OCI-LY3 (cell line): ENCODE results near the gene NRP2.

ENCODE experiments used
- H2AFZ ChIP-seq: fragments of 200-600, 300-600 bp; shearing (Covaris generic); 2 replicates; pipeline ENCODE4 v1.6.0; 2014; ENCODE audit warnings: antibody characterized with exemption, low read depth, low read length
- H3K27ac ChIP-seq: fragments of 200-600, 300-600 bp; sonication (generic); 2 replicates; pipeline ENCODE4 v1.5.1; 2014; ENCODE audit warnings: mild to moderate bottlenecking, low read length, moderate library complexity, mixed read lengths
- H3K27me3 ChIP-seq: fragments of 200-600, 300-600 bp; sonication (generic); 2 replicates; pipeline ENCODE4 v1.6.1; 2014; ENCODE audit warnings: low read depth, low read length, mixed read lengths
- H3K36me3 ChIP-seq: fragments of 200-600, 300-600 bp; sonication (generic); replicated peaks from 2 replicates; pipeline ENCODE3; 2014; ENCODE audit warnings: low read depth, low read length, mixed read lengths
- H3K4me1 ChIP-seq: fragments of 300-600, 200-600 bp; sonication (generic); 2 replicates; pipeline ENCODE4 v1.6.1; 2014; ENCODE audit warnings: low read length, mixed read lengths
- H3K4me2 ChIP-seq: fragments of 200-600, 300-600 bp; sonication (generic); 2 replicates; pipeline ENCODE4 v1.6.1; 2014; ENCODE audit warnings: low read length, mixed read lengths
- H3K4me3 ChIP-seq: fragments of 300-600, 200-600 bp; sonication (generic); 2 replicates; pipeline ENCODE4 v1.5.1; 2014; ENCODE audit warnings: antibody characterized with exemption, mild to moderate bottlenecking, low read length, moderate library complexity
- H3K79me2 ChIP-seq: fragments of 300-600, 200-600 bp; shearing (Covaris generic); 2 replicates; pipeline ENCODE4 v1.6.1; 2014; ENCODE audit warnings: mild to moderate bottlenecking, low read length, mixed read lengths
- H3K9ac ChIP-seq: fragments of 300-600, 200-600 bp; shearing (Covaris generic); 2 replicates; pipeline ENCODE4 v1.6.0; 2014; ENCODE audit warnings: mild to moderate bottlenecking, low read length, moderate library complexity
- H3K9me3 ChIP-seq: fragments of 200-600, 300-600 bp; shearing (Covaris generic); 2 replicates; pipeline ENCODE4 v1.6.1; 2014; ENCODE audit warnings: low read length, mixed read lengths; ENCODE audit not compliant: insufficient read depth
- H4K20me1 ChIP-seq: fragments of 200-600, 300-600 bp; sonication (generic); 2 replicates; pipeline ENCODE4 v1.6.1; 2016; ENCODE audit warnings: low read length, mixed read lengths; ENCODE audit not compliant: insufficient read depth
- CTCF ChIP-seq: fragments of 200-600, 300-600 bp; sonication (generic); IDR thresholded peaks from 2 replicates; pipeline ENCODE4 v1.5.1; 2014; ENCODE audit warnings: antibody characterized with exemption, low read length, low read depth
- EZH2phosphoT487 ChIP-seq: fragments of 200-600 bp; shearing (Covaris generic); IDR thresholded peaks from 2 replicates; pipeline ENCODE4 v1.6.1; 2018; ENCODE audit warnings: antibody characterized with exemption, mixed run types, low read depth

Gene NRP2

DNA sequence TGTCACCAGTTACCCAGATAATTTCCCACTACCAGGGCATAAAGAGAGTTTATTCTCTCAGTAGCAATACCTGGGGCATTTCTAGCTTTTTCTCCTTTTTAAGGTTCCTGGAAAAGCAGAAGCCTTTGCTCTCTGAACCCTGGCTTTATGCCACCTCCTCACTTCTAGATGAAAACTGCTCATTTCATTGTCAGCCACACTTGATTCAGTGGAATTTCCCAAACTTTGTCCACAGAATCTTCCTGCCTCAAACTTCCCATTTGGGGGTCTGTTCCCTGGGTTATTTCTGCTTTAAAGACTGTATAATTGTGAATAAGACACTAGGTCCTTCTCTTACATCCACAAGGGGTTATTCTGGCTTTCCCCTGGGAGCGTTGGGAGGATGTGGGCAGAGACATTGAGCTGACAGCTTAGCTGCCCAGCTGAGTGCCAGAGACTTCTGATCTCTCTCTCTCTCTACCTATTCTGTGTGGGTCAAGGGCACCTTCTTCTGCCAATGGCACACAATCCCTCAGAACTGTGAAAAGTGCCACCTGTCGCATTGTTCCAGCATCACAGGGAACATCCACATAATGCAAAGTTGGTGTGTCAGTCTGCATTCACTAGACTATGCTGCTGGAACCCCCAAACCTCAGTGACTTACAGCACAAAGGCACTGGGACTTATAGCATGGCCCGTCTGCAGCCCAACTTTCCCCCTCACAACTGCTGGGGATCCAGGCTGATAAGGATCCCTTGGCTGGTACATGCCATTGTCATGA is 19.9 kb upstream of the NRP2 start:
- Histone ChIP-seq H3K27me3 (peaks cover 43% of the 10 kb centered on the region; the same call in 1 of the 2 replicates), H2AFZ (no peak overlapping the region), H4K20me1 (no peaks in the 10 kb centered on the region), H3K4me3 (no peak overlapping the region), H3K79me2 (no peaks in the 10 kb centered on the region), H3K27ac (no peak overlapping the region), H3K4me2 (no peak overlapping the region), H3K36me3 (no peaks in the 10 kb centered on the region), H3K4me1 (no peaks in the 10 kb centered on the region), H3K9me3 (no peaks in the 10 kb centered on the region), H3K9ac (no peak overlapping the region)
- TF ChIP-seq CTCF, result no peak
- TF ChIP-seq EZH2phosphoT487, result no peak

GRCh38 chr2:205665791-205666190 is 16.5 kb upstream of the NRP2 start:
- Histone ChIP-seq H3K9me3 (no peaks in the 10 kb centered on the region), H4K20me1 (no peaks in the 10 kb centered on the region), H3K36me3 (no peaks in the 10 kb centered on the region), H3K79me2 (no peaks in the 10 kb centered on the region), H3K4me2 (no peak overlapping the region), H2AFZ (no peak overlapping the region), H3K27ac (no peak overlapping the region), H3K4me1 (no peaks in the 10 kb centered on the region), H3K9ac (no peak overlapping the region), H3K4me3 (no peak overlapping the region), H3K27me3 (peaks cover 18% of the 10 kb centered on the region; the same call in 1 of the 2 replicates)
- TF ChIP-seq EZH2phosphoT487 (no peak), CTCF (no peak)

DNA sequence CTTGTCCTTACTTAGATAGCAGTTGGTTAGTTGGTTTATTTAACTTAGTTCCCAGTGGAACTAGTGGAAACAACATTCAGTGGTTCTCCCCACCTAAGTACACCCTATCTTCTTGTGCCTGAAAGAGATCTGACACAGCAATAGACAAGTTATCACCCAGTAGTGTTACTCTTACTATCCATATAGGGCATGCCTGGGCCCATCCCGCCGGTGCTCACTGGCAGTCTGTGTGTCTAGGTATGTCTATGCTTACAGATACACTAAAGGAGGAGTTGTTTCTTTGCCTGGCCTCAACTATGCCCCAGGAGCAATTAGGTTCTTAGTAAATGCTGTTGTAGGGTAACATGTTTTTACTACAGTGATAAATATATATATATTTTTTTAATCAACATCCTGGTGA is 12.0 kb upstream of the NRP2 start:
- H4K20me1 ChIP-seq, result no peaks in the 10 kb centered on the region
- H3K4me2 ChIP-seq, result no peak overlapping the region
- H3K27me3 ChIP-seq, result peaks cover 10% of the 10 kb centered on the region; the same call in 1 of the 2 replicates
- H3K4me1 ChIP-seq, result no peaks in the 10 kb centered on the region
- H3K27ac ChIP-seq, result no peak overlapping the region
- H3K79me2 ChIP-seq, result no peaks in the 10 kb centered on the region
- no peak overlapping the region for H2AFZ ChIP-seq
- H3K36me3 ChIP-seq, result no peaks in the 10 kb centered on the region
- TF ChIP-seq CTCF (no peak), EZH2phosphoT487 (no peak)
- no peaks in the 10 kb centered on the region for H3K9me3 ChIP-seq
- no peak overlapping the region for H3K4me3 ChIP-seq
- H3K9ac ChIP-seq, result no peak overlapping the region

- Histone ChIP-seq H3K4me3 (no peak overlapping the region), H3K9ac (no peak overlapping the region), H3K9me3 (no peaks in the 10 kb centered on the region), H4K20me1 (no peaks in the 10 kb centered on the region), H3K36me3 (no peaks in the 10 kb centered on the region), H3K79me2 (no peaks in the 10 kb centered on the region), H3K27ac (no peak overlapping the region), H3K27me3 (peaks cover 15% of the 10 kb centered on the region; the same call in 1 of the 2 replicates), H3K4me1 (peaks cover 4% of the 10 kb centered on the region; the same call in 1 of the 2 replicates), H2AFZ (no peak overlapping the region), H3K4me2 (no peak overlapping the region)
- no peak for TF ChIP-seq CTCF
- no peak for TF ChIP-seq EZH2phosphoT487
Measured at GRCh38 chr2:205673312-205673711, 9.0 kb upstream of the NRP2 start.
